Activated T-cell treated with anti-CD3 and anti-CD28 coated beads, Interleukin-2, amount 50 U/mL, for 72 hours (primary cell): ENCODE results near the gene POPDC3. TPM values are rescaled to one million over a fixed set of nuclear protein-coding genes. Genes with fewer than 3 reads are reported as not detected.
"Not testable (repeated sequence)": the region's sequence is repeated elsewhere in the genome, so short reads cannot be mapped to it uniquely, and the experiment has no call there.

Source experiments
- ATAC-seq, 2 donors: fragments of 150-1000 bp; cut with Tn5 transposase; replicated peaks in 1 of 2; 2 replicates each; pipeline ENCODE4 v1.10.0; 2021; ENCODE audit warnings: moderate library complexity in 2 of 2, mild to moderate bottlenecking in 1 of 2
- DNase-seq, 2 donors: peaks; one replicate each; pipeline ENCODE4 v3.0.0; 2021 to 2022; ENCODE audit warnings: mixed read lengths in 1 of 2
- H3K27ac Mint-ChIP-seq: one replicate; pipeline ENCODE4 v1.8.0; 2022; ENCODE audit warnings: mild to moderate bottlenecking, moderate library complexity, mixed read lengths
- H3K27me3 Mint-ChIP-seq: one replicate; pipeline ENCODE4 v1.8.0; 2022; ENCODE audit warnings: low read depth, mixed read lengths
- H3K36me3 Mint-ChIP-seq, 2 donors: one replicate each; pipeline ENCODE4 v1.8.0; 2022; ENCODE audit warnings: mixed read lengths in 2 of 2, mild to moderate bottlenecking in 1 of 2; ENCODE audit not compliant: insufficient read depth in 2 of 2
- H3K4me1 Mint-ChIP-seq: one replicate; pipeline ENCODE4 v1.8.0; 2022; ENCODE audit warnings: low read depth, mixed read lengths
- H3K4me3 Mint-ChIP-seq, 2 donors: one replicate each; pipeline ENCODE4 v1.8.0; 2022; ENCODE audit warnings: mild to moderate bottlenecking in 2 of 2, mixed read lengths in 2 of 2, moderate library complexity in 2 of 2
- H3K9me3 Mint-ChIP-seq, 2 donors: one replicate each; pipeline ENCODE4 v1.8.0; 2022; ENCODE audit warnings: mixed read lengths in 2 of 2
- total RNA-seq, 2 donors: library from RNA; stranded (reverse); gene quantifications; one replicate each; pipeline ENCODE4 v1.2.3, GENCODE V29; 2022

POPDC3 gene, protein sequence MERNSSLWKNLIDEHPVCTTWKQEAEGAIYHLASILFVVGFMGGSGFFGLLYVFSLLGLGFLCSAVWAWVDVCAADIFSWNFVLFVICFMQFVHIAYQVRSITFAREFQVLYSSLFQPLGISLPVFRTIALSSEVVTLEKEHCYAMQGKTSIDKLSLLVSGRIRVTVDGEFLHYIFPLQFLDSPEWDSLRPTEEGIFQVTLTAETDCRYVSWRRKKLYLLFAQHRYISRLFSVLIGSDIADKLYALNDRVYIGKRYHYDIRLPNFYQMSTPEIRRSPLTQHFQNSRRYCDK
- total RNA-seq, result not detected

- Mint-ChIP-seq H3K27ac (no peak within 1 kb of the TSS), H3K9me3 (no peaks in the 10 kb centered on the region), H3K4me3 (peak within 1 kb of the TSS; percentile 61 to 68), H3K36me3 (no peaks in the 10 kb centered on the region), H3K4me1 (no peaks in the 10 kb centered on the region), H3K27me3 (peaks cover 64% of the 10 kb centered on the region)
- peak; percentile 7 to 14 for DNase-seq
- ATAC-seq, result peak; percentile 58 to 64
Measured at GRCh38 chr6:105179244-105180065, at the start of gene POPDC3. Gene POPDC3 (minus strand): TSS chr6:105180014. CDS start chr6:105161909, 18,105 bp downstream.

GRCh38 chr6:105227295-105227767 is 47.5 kb upstream of the POPDC3 start:
- peaks cover 2 to 3% of the 10 kb centered on the region in 2 donors for H3K9me3 Mint-ChIP-seq
- peaks cover 25% of the 10 kb centered on the region for H3K27me3 Mint-ChIP-seq
- no peak for ATAC-seq
- no peak overlapping the region for H3K27ac Mint-ChIP-seq
- no peaks in the 10 kb centered on the region for H3K36me3 Mint-ChIP-seq
- H3K4me3 Mint-ChIP-seq, result no peak overlapping the region
- H3K4me1 Mint-ChIP-seq, result no peaks in the 10 kb centered on the region
- no peak for DNase-seq

GRCh38 chr6:105226598-105227294 is 46.9 kb upstream of the POPDC3 start:
- no peaks in the 10 kb centered on the region for H3K36me3 Mint-ChIP-seq
- no peak overlapping the region for H3K4me3 Mint-ChIP-seq
- peaks cover 21% of the 10 kb centered on the region for H3K27me3 Mint-ChIP-seq
- H3K4me1 Mint-ChIP-seq, result no peaks in the 10 kb centered on the region
- ATAC-seq (no peak), DNase-seq (no peak)
- H3K9me3 Mint-ChIP-seq, result peaks cover 1 to 2% of the 10 kb centered on the region in 2 donors
- H3K27ac Mint-ChIP-seq, result no peak overlapping the region

- Mint-ChIP-seq H3K4me3 (no peak overlapping the region), H3K27me3 (peaks cover 10% of the 10 kb centered on the region)
- no peak for DNase-seq
Measured at GRCh38 chr6:105223242-105223641, 43.4 kb upstream of the POPDC3 start.

GRCh38 chr6:105221219-105221618 is 41.4 kb upstream of the POPDC3 start:
- not testable (repeated sequence) for H3K27me3 Mint-ChIP-seq, H3K4me3 Mint-ChIP-seq, H3K9me3 Mint-ChIP-seq, H3K36me3 Mint-ChIP-seq, ATAC-seq, H3K27ac Mint-ChIP-seq, H3K4me1 Mint-ChIP-seq, DNase-seq

More at GRCh38 chr6:105223242-105223641, 43.4 kb upstream of the POPDC3 start:
- no peaks in the 10 kb centered on the region for H3K4me1 Mint-ChIP-seq
- H3K9me3 Mint-ChIP-seq, result no peaks in the 10 kb centered on the region
- no peak overlapping the region for H3K27ac Mint-ChIP-seq
- no peak for ATAC-seq
- H3K36me3 Mint-ChIP-seq, result no peaks in the 10 kb centered on the region

- peaks cover 9% of the 10 kb centered on the region for H3K27me3 Mint-ChIP-seq
- no peaks in the 10 kb centered on the region for H3K4me1 Mint-ChIP-seq
- no peak overlapping the region for H3K27ac Mint-ChIP-seq
- no peak overlapping the region for H3K4me3 Mint-ChIP-seq
- no peaks in the 10 kb centered on the region for H3K9me3 Mint-ChIP-seq
- DNase-seq, result no peak
- no peaks in the 10 kb centered on the region for H3K36me3 Mint-ChIP-seq
- ATAC-seq, result no peak
Measured at GRCh38 chr6:105220186-105220585, 40.4 kb upstream of the POPDC3 start.

DNA sequence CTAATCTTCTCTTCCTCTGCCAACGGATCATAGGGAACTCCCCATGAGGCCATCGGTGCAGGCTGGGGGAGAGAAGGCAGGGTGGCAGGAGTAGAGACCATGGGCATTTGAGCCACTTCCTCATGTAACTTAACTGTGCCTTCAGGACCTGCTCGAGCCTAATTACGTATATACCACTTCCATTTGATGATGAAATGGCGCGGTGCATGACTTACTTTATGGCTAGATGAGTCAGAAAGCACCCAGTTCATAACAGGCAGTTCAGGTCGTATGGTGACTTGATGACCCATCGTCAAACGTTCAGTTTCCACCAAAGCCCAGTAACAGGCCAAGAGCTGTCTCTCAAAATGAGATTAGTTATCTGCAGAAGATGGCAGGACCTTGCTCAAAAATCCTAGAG is 39.4 kb upstream of the POPDC3 start:
- not testable (repeated sequence) for DNase-seq, H3K36me3 Mint-ChIP-seq, H3K4me3 Mint-ChIP-seq, H3K9me3 Mint-ChIP-seq, ATAC-seq, H3K27ac Mint-ChIP-seq, H3K4me1 Mint-ChIP-seq
- peaks cover 11% of the 10 kb centered on the region for H3K27me3 Mint-ChIP-seq

DNA sequence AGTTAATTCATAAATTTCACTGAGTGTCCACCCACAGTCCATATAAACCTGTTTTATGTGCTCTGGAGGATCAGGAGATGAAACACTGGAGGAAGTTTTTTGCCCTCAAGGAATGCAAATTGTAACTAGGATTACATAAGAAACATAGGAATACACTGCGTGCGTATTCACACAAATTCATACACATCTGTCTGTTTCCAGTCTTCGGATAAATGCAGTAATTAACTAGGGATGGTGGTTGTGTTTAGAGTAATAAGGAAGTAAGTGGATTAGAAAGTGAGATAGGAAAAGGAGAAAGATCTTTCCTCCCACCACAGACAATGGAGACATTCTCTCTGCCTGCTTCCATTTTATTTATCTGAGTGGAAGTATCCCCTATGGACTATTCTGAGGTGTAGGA is 35.7 kb upstream of the POPDC3 start:
- Mint-ChIP-seq H3K27me3 (peaks cover 23% of the 10 kb centered on the region), H3K36me3 (no peaks in the 10 kb centered on the region), H3K4me3 (no peak overlapping the region), H3K27ac (no peak overlapping the region), H3K9me3 (no peaks in the 10 kb centered on the region), H3K4me1 (peaks cover 12% of the 10 kb centered on the region)
- ATAC-seq (no peak), DNase-seq (no peak)

DNA sequence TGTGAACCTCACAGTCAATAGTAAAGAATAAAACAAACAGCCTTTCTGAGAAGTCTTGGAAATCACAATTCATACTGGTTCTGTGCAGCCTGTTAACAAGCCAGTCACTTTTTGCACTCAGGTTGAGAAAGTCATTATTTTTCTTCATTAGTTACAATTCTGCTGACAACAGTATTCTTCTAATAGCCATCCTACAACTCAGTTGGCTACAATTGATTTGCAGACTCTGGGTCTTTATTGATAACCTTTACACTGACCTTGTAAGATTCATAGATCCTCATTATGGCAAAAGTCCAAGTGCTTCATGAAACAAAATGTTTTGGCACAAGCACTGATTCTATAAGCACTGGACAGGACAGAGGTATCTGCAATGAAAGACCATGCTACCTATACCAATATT is 34.9 kb upstream of the POPDC3 start:
- H3K4me1 Mint-ChIP-seq, result peaks cover 12% of the 10 kb centered on the region

DNA sequence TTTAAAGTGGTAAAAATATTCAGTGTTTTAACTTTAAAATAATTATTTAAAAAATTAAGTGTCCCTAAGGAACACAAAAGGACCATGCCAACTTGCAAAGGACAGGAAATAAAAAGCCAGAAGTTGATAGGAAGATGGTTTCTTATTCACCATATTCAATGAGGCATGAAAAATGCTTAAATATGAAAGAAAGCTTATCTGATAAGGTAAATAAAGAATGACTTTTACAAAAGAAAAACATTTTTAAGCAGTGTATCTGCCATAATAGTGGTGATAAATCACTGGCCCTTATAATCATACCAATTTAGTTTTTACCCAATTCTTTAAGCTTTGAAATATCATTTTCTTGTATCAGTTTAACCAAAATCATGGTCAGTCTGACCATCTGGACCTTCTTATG is 33.5 kb upstream of the POPDC3 start:
- H3K4me1 Mint-ChIP-seq, result peaks cover 12% of the 10 kb centered on the region
- H3K4me3 Mint-ChIP-seq, result no peak overlapping the region
- H3K27me3 Mint-ChIP-seq, result peaks cover 32% of the 10 kb centered on the region
- H3K27ac Mint-ChIP-seq, result no peak overlapping the region
- ATAC-seq, result no peak
- no peaks in the 10 kb centered on the region for H3K9me3 Mint-ChIP-seq
- no peaks in the 10 kb centered on the region for H3K36me3 Mint-ChIP-seq
- DNase-seq, result no peak

More for the DNA sequence above, 34.9 kb upstream of the POPDC3 start:
- Mint-ChIP-seq H3K27me3 (peaks cover 31% of the 10 kb centered on the region), H3K9me3 (no peaks in the 10 kb centered on the region), H3K36me3 (no peaks in the 10 kb centered on the region), H3K27ac (no peak overlapping the region), H3K4me3 (no peak overlapping the region)
- no peak for ATAC-seq
- no peak for DNase-seq

- peaks cover 32% of the 10 kb centered on the region for H3K27me3 Mint-ChIP-seq
- no peak for DNase-seq
Measured at GRCh38 chr6:105212587-105212986, 32.8 kb upstream of the POPDC3 start.

DNA sequence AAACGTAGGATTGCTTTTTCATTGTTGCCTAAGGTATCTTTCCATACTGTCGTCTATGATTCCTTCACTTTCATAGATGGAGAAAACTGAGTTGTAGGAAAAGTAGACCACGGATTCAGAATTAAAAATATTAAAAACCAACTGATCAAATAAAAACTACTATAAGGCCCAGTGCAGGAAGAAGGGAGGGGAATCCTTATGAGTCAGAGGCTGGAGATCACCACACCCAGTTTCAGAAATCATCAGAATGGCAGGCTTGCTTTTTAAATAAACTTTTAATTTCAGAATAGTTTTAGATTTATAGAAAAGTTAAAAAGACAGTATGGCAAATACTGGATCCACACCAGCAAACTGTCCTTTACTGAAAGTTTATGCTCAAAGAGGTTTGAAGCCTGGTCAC is 32.0 kb upstream of the POPDC3 start:
- H3K9me3 Mint-ChIP-seq, result no peaks in the 10 kb centered on the region
- H3K27me3 Mint-ChIP-seq, result peaks cover 32% of the 10 kb centered on the region
- peak overlapping the region in 1 of 2 donors; percentile 36 for H3K4me3 Mint-ChIP-seq
- no peaks in the 10 kb centered on the region for H3K36me3 Mint-ChIP-seq
- ATAC-seq, result peak in 1 of 2 donors; percentile 54
- peaks cover 12% of the 10 kb centered on the region for H3K4me1 Mint-ChIP-seq
- no peak for DNase-seq
- no peak overlapping the region for H3K27ac Mint-ChIP-seq

More at GRCh38 chr6:105212587-105212986, 32.8 kb upstream of the POPDC3 start:
- Mint-ChIP-seq H3K9me3 (no peaks in the 10 kb centered on the region), H3K4me3 (peak overlapping the region in 1 of 2 donors; percentile 16), H3K27ac (peak overlapping the region; percentile 75), H3K36me3 (no peaks in the 10 kb centered on the region), H3K4me1 (peaks cover 12% of the 10 kb centered on the region)
- peak; percentile 50 to 79 for ATAC-seq
